ENCODE results near the gene CPNE4.

CPNE4 gene

GRCh38 chr3:131620977-131621376, 413.8 kb downstream of the CPNE4 start:
- no peaks in the 10 kb centered on the region; the same call in 1 of the 2 replicates for H4K20me1 ChIP-seq (ENCODE audit: insufficient read depth)
- H3K4me3 ChIP-seq (IDR thresholded peaks at IDR 0.05; ENCODE audit: insufficient read depth, low read depth, low read length), result no peak overlapping the region
- H3K36me3 ChIP-seq (ENCODE audit: insufficient read depth), result no peaks in the 10 kb centered on the region
- no peak overlapping the region for H3K27ac ChIP-seq
- H3K79me2 ChIP-seq (ENCODE audit: insufficient read depth, low read depth), result no peaks in the 10 kb centered on the region
- no peaks in the 10 kb centered on the region for H3K4me1 ChIP-seq (ENCODE audit: low read depth, poor library complexity, severe bottlenecking)
- no peak for TF ChIP-seq CTCF (conservative IDR thresholded peaks at IDR 0.05; ENCODE audit: low read depth, low read length)
- H3K9ac ChIP-seq, result no peak overlapping the region
- no peak overlapping the region for H2AFZ ChIP-seq (ENCODE audit: low read depth)
- H3K4me2 ChIP-seq, result no peak overlapping the region
- H3K27me3 ChIP-seq (ENCODE audit: insufficient read depth, low read depth), result no peaks in the 10 kb centered on the region

- Histone ChIP-seq H3K9ac (no peak overlapping the region), H3K79me2 (ENCODE audit: insufficient read depth, low read depth) (no peaks in the 10 kb centered on the region), H3K4me2 (no peak overlapping the region), H3K27ac (no peak overlapping the region), H3K27me3 (ENCODE audit: insufficient read depth, low read depth) (no peaks in the 10 kb centered on the region), H3K4me1 (ENCODE audit: low read depth, poor library complexity, severe bottlenecking) (no peaks in the 10 kb centered on the region), H2AFZ (ENCODE audit: low read depth) (no peak overlapping the region), H3K4me3 (IDR thresholded peaks at IDR 0.05; ENCODE audit: insufficient read depth, low read depth, low read length) (no peak overlapping the region), H4K20me1 (ENCODE audit: insufficient read depth) (no peaks in the 10 kb centered on the region; the same call in 1 of the 2 replicates), H3K36me3 (ENCODE audit: insufficient read depth) (no peaks in the 10 kb centered on the region)
- TF ChIP-seq CTCF (conservative IDR thresholded peaks at IDR 0.05; ENCODE audit: low read depth, low read length), result no peak
These were observed 415.0 kb downstream of the CPNE4 start for GRCh38 chr3:131619821-131620220.

- Histone ChIP-seq H3K79me2 (ENCODE audit: insufficient read depth, low read depth) (no peaks in the 10 kb centered on the region), H3K4me1 (ENCODE audit: low read depth, poor library complexity, severe bottlenecking) (no peaks in the 10 kb centered on the region), H4K20me1 (ENCODE audit: insufficient read depth) (no peaks in the 10 kb centered on the region; the same call in 1 of the 2 replicates), H2AFZ (ENCODE audit: low read depth) (no peak overlapping the region), H3K4me3 (IDR thresholded peaks at IDR 0.05; ENCODE audit: insufficient read depth, low read depth, low read length) (no peak overlapping the region), H3K36me3 (ENCODE audit: insufficient read depth) (no peaks in the 10 kb centered on the region), H3K9ac (no peak overlapping the region), H3K27me3 (ENCODE audit: insufficient read depth, low read depth) (no peaks in the 10 kb centered on the region), H3K27ac (no peak overlapping the region), H3K4me2 (no peak overlapping the region)
- no peak for TF ChIP-seq CTCF (conservative IDR thresholded peaks at IDR 0.05; ENCODE audit: low read depth, low read length)
These were observed 418.1 kb downstream of the CPNE4 start for GRCh38 chr3:131616719-131617118.

- no peaks in the 10 kb centered on the region for H3K79me2 ChIP-seq (ENCODE audit: insufficient read depth, low read depth)
- no peak overlapping the region for H3K4me2 ChIP-seq
- H3K36me3 ChIP-seq (ENCODE audit: insufficient read depth), result no peaks in the 10 kb centered on the region
- H3K9ac ChIP-seq, result no peak overlapping the region
- H3K4me3 ChIP-seq (IDR thresholded peaks at IDR 0.05; ENCODE audit: insufficient read depth, low read depth, low read length), result no peak overlapping the region
- no peaks in the 10 kb centered on the region; the same call in 1 of the 2 replicates for H4K20me1 ChIP-seq (ENCODE audit: insufficient read depth)
- H3K4me1 ChIP-seq (ENCODE audit: low read depth, poor library complexity, severe bottlenecking), result no peaks in the 10 kb centered on the region
- H3K27ac ChIP-seq, result no peak overlapping the region
- no peaks in the 10 kb centered on the region for H3K27me3 ChIP-seq (ENCODE audit: insufficient read depth, low read depth)
- no peak for TF ChIP-seq CTCF (conservative IDR thresholded peaks at IDR 0.05; ENCODE audit: low read depth, low read length)
- no peak overlapping the region for H2AFZ ChIP-seq (ENCODE audit: low read depth)
These were observed 422.1 kb downstream of the CPNE4 start for GRCh38 chr3:131612745-131613144.

All from KMS-11 (cell line).